NCI-H446 (cell line): ENCODE data around the gene FAM118B.

ENCODE experiments used
- DNase-seq, 2 experiments: peaks; one replicate each; lab custom pipeline; 2025; lab: John Stamatoyannopoulos, UW

Gene FAM118B

GRCh38 chr11:126311401-126312291 lies 100.1 kb downstream of the FAM118B start:
- DNase-seq, result no peak
